ENCODE measurements around the gene RAN. TPM values are rescaled to one million over a fixed set of nuclear protein-coding genes. Genes with fewer than 3 reads are reported as not detected.

The RAN gene
- total RNA-seq, 2 experiments from 2014 or later, result 2,177 to 2,247 TPM

GRCh38 chr12:130909111-130909510 is 37.2 kb downstream of the RAN start:
- no peak for DNase-seq
- intact Hi-C loops (cut with micrococcal nuclease), result no loop called here
- Mint-ChIP-seq H3K4me3 (no peak overlapping the region), H3K4me1 (ENCODE audit: low read depth) (no peaks in the 10 kb centered on the region), H3K9me3 (peaks cover 15% of the 10 kb centered on the region), H3K27me3 (peaks cover 12% of the 10 kb centered on the region), H3K27ac (no peak overlapping the region), H3K36me3 (ENCODE audit: low read depth) (no peaks in the 10 kb centered on the region)
- ChIA-PET POLR2A (no interaction called here), CTCF (no interaction called here)
- ATAC-seq, result no peak
- no peak for TF ChIP-seq CTCF (IDR thresholded peaks at IDR 0.05)

GRCh38 chr12:130911193-130911592 is 39.3 kb downstream of the RAN start:
- Mint-ChIP-seq H3K4me1 (ENCODE audit: low read depth) (no peaks in the 10 kb centered on the region), H3K27ac (no peak overlapping the region), H3K9me3 (peaks cover 15% of the 10 kb centered on the region), H3K27me3 (peaks cover 21% of the 10 kb centered on the region), H3K36me3 (ENCODE audit: low read depth) (no peaks in the 10 kb centered on the region), H3K4me3 (no peak overlapping the region)
- no peak for TF ChIP-seq CTCF (IDR thresholded peaks at IDR 0.05)
- ATAC-seq, result no peak
- DNase-seq, result no peak
- ChIA-PET POLR2A (no interaction called here), CTCF (no interaction called here)
- intact Hi-C loops (cut with micrococcal nuclease), result loop anchor here (10.0 kb wide), 1 partner anchor 224 kb away; no protein-coding TSS in a partner anchor

GRCh38 chr12:130911933-130912332 is 40.1 kb downstream of the RAN start:
- Mint-ChIP-seq H3K36me3 (ENCODE audit: low read depth) (no peaks in the 10 kb centered on the region), H3K4me1 (ENCODE audit: low read depth) (no peaks in the 10 kb centered on the region), H3K4me3 (no peak overlapping the region), H3K27ac (no peak overlapping the region), H3K27me3 (peaks cover 27% of the 10 kb centered on the region), H3K9me3 (peaks cover 15% of the 10 kb centered on the region)
- DNase-seq (no peak), ATAC-seq (no peak)
- intact Hi-C loops (cut with micrococcal nuclease), result loop anchor here (10.0 kb wide), 1 partner anchor 223 kb away; no protein-coding TSS in a partner anchor
- POLR2A ChIA-PET, result no interaction called here
- CTCF ChIA-PET, result no interaction called here
- no peak for TF ChIP-seq CTCF (IDR thresholded peaks at IDR 0.05)

GRCh38 chr12:130916241-130916911 is 44.5 kb downstream of the RAN start:
- Mint-ChIP-seq H3K4me3 (no peak overlapping the region), H3K36me3 (ENCODE audit: low read depth) (no peaks in the 10 kb centered on the region), H3K4me1 (ENCODE audit: low read depth) (no peaks in the 10 kb centered on the region), H3K9me3 (peaks cover 10% of the 10 kb centered on the region), H3K27ac (no peak overlapping the region), H3K27me3 (peaks cover 45% of the 10 kb centered on the region)
- TF ChIP-seq CTCF (IDR thresholded peaks at IDR 0.05), result peak; percentile 69
- peak; percentile 68 for ATAC-seq
- CTCF ChIA-PET, result interaction anchor here (0.6 to 1.9 kb wide), 6 partner anchors 23 to 216 kb away, joined by 3 to 17 read pairs (median 4); no protein-coding TSS in a partner anchor
- POLR2A ChIA-PET, result no interaction called here
- intact Hi-C loops (cut with micrococcal nuclease), result loop anchor here (10.0 kb wide), 1 partner anchor 218 kb away; no protein-coding TSS in a partner anchor
- DNase-seq, result peak; percentile 45

GRCh38 chr12:130917607-130918006 is 45.7 kb downstream of the RAN start:
- ChIA-PET POLR2A (no interaction called here), CTCF (interaction anchor here (1.9 kb wide), 1 partner anchor 215 kb away, joined by 17 read pairs; no protein-coding TSS in a partner anchor)
- TF ChIP-seq CTCF (IDR thresholded peaks at IDR 0.05), result no peak
- Mint-ChIP-seq H3K9me3 (no peaks in the 10 kb centered on the region), H3K27me3 (peaks cover 48% of the 10 kb centered on the region), H3K4me1 (ENCODE audit: low read depth) (no peaks in the 10 kb centered on the region), H3K27ac (no peak overlapping the region), H3K36me3 (ENCODE audit: low read depth) (no peaks in the 10 kb centered on the region), H3K4me3 (no peak overlapping the region)
- DNase-seq (no peak), ATAC-seq (no peak)
- intact Hi-C loops (cut with micrococcal nuclease), result loop anchor here (10.0 kb wide), 1 partner anchor 217 kb away; no protein-coding TSS in a partner anchor
